Central memory CD4-positive, alpha-beta T cell (primary cell): ENCODE measurements around the gene TEX19.
"Not testable (repeated sequence)": the region's sequence is repeated elsewhere in the genome, so short reads cannot be mapped to it uniquely, and the experiment has no call there.

Source experiments
- DNase-seq: peaks from one replicate; pipeline ENCODE4 v3.0.0; 2022

The TEX19 gene

GRCh38 chr17:82377924-82378740 is 19.1 kb downstream of the TEX19 start:
- DNase-seq, result no peak

- DNase-seq, result no peak
These were observed 19.6 kb downstream of the TEX19 start for GRCh38 chr17:82378741-82379021.

GRCh38 chr17:82380860-82381702 is 22.0 kb downstream of the TEX19 start:
- DNase-seq, result no peak

- not testable (repeated sequence) for DNase-seq
These were observed 22.6 kb downstream of the TEX19 start for GRCh38 chr17:82381703-82382009.

GRCh38 chr17:82382220-82382932 is 23.3 kb downstream of the TEX19 start:
- DNase-seq, result not testable (repeated sequence)

GRCh38 chr17:82382933-82383255 is 23.8 kb downstream of the TEX19 start:
- no peak for DNase-seq

GRCh38 chr17:82383411-82383810 is 24.4 kb downstream of the TEX19 start:
- no peak for DNase-seq

GRCh38 chr17:82384051-82384729 is 25.1 kb downstream of the TEX19 start:
- DNase-seq, result no peak

- no peak for DNase-seq
These were observed 25.9 kb downstream of the TEX19 start for GRCh38 chr17:82384730-82385481.

GRCh38 chr17:82385559-82386254 is 26.7 kb downstream of the TEX19 start:
- no peak for DNase-seq

- no peak for DNase-seq
These were observed 27.3 kb downstream of the TEX19 start for GRCh38 chr17:82386255-82386831.

- DNase-seq, result no peak
These were observed 28.0 kb downstream of the TEX19 start for GRCh38 chr17:82386881-82387704.

GRCh38 chr17:82387705-82388106 is 28.7 kb downstream of the TEX19 start:
- no peak for DNase-seq

GRCh38 chr17:82388223-82388921 is 29.3 kb downstream of the TEX19 start:
- no peak for DNase-seq

- no peak for DNase-seq
These were observed 29.9 kb downstream of the TEX19 start for GRCh38 chr17:82388922-82389283.

GRCh38 chr17:82389379-82389778 is 30.3 kb downstream of the TEX19 start:
- DNase-seq, result no peak

- DNase-seq, result no peak
These were observed 31.2 kb downstream of the TEX19 start for GRCh38 chr17:82390015-82390859.

- no peak for DNase-seq
These were observed 31.9 kb downstream of the TEX19 start for GRCh38 chr17:82390860-82391435.
